Fibroblast of skin of back (primary cell): ENCODE results near the gene FGD5.

Experiments
- DNase-seq: peaks from one replicate; pipeline ENCODE4 v3.0.0-alpha.2; 2013

The FGD5 gene

GRCh38 chr3:14852717-14853116, 34.0 kb downstream of the FGD5 start:
- DNase-seq, result no peak

- DNase-seq, result no peak
These were observed 34.6 kb downstream of the FGD5 start for GRCh38 chr3:14853271-14853951.

GRCh38 chr3:14857506-14857905, 38.7 kb downstream of the FGD5 start:
- no peak for DNase-seq

GRCh38 chr3:14858105-14858504, 39.3 kb downstream of the FGD5 start:
- DNase-seq, result no peak

- no peak for DNase-seq
These were observed 41.1 kb downstream of the FGD5 start for GRCh38 chr3:14859880-14860279.

GRCh38 chr3:14861031-14861430, 42.3 kb downstream of the FGD5 start:
- DNase-seq, result no peak

GRCh38 chr3:14861446-14862302, 42.9 kb downstream of the FGD5 start:
- DNase-seq, result no peak

- DNase-seq, result no peak
These were observed 43.5 kb downstream of the FGD5 start for GRCh38 chr3:14862303-14862660.

GRCh38 chr3:14862661-14863230, 44.0 kb downstream of the FGD5 start:
- no peak for DNase-seq

GRCh38 chr3:14863333-14864100, 44.8 kb downstream of the FGD5 start:
- no peak for DNase-seq

GRCh38 chr3:14864131-14864530, 45.4 kb downstream of the FGD5 start:
- DNase-seq, result no peak

GRCh38 chr3:14866627-14867026, 47.9 kb downstream of the FGD5 start:
- DNase-seq, result no peak

GRCh38 chr3:14867936-14868570, 49.3 kb downstream of the FGD5 start:
- DNase-seq, result no peak

- DNase-seq, result no peak
These were observed 51.4 kb downstream of the FGD5 start for GRCh38 chr3:14869917-14870782.

- DNase-seq, result no peak
These were observed 52.0 kb downstream of the FGD5 start for GRCh38 chr3:14870783-14871060.

- no peak for DNase-seq
These were observed 52.9 kb downstream of the FGD5 start for GRCh38 chr3:14871456-14872200.

- DNase-seq, result no peak
These were observed 53.9 kb downstream of the FGD5 start for GRCh38 chr3:14872706-14873105.

- DNase-seq, result no peak
These were observed 56.0 kb downstream of the FGD5 start for GRCh38 chr3:14874784-14875183.

GRCh38 chr3:14875411-14876175, 56.8 kb downstream of the FGD5 start:
- no peak for DNase-seq

- peak; percentile 44 for DNase-seq
These were observed 58.2 kb downstream of the FGD5 start for GRCh38 chr3:14876921-14877333.
